H1 (cell line): ENCODE results near the gene MAP3K10.

Experiments
- JUND ChIP-seq: IDR thresholded peaks from 2 replicates; pipeline ENCODE4 v1.6.1; 2011; ENCODE audit warnings: mild to moderate bottlenecking, improper control_type of control experiment, low read length
- POLR2A ChIP-seq, 2 experiments: IDR thresholded peaks; 1 replicate in 1 of 2; 2 replicates in 1 of 2; pipeline ENCODE4 v1.6.1; 2011; ENCODE audit warnings: low read depth in 2 of 2, low read length in 2 of 2, mild to moderate bottlenecking in 2 of 2; ENCODE audit errors: control extremely low read depth in 1 of 2
- RFX5 ChIP-seq: IDR thresholded peaks from 2 replicates; pipeline ENCODE4 v1.6.1; 2011; ENCODE audit warnings: low read depth, low read length, improper control_type of control experiment, borderline replicate concordance
- SRF ChIP-seq: IDR thresholded peaks from 2 replicates; pipeline ENCODE4 v1.6.1; 2011; ENCODE audit warnings: mild to moderate bottlenecking, low read depth, low read length, moderate library complexity
- SUZ12 ChIP-seq: fragments of 200-600 bp; sonication (generic); IDR thresholded peaks from 2 replicates; pipeline ENCODE4 v1.6.1; 2012; ENCODE audit warnings: mild to moderate bottlenecking, inconsistent platforms, low read length, moderate library complexity, mixed read lengths
- YY1 ChIP-seq: IDR thresholded peaks from 2 replicates; pipeline ENCODE4 v1.6.1; 2011; ENCODE audit warnings: low read depth, mild to moderate bottlenecking, low read length
- TF ChIP-seq, protein P1 (sequence below): IDR thresholded peaks from 2 replicates; pipeline ENCODE4 v1.6.1; 2012; ENCODE audit warnings: low read length, inconsistent platforms
- TF ChIP-seq, protein P2 (sequence below), 3 experiments: IDR thresholded peaks; 1 replicate in 2 of 3; 2 replicates in 1 of 3; pipeline versions ENCODE4 v1.5.1 to v1.6.1; 2011; ENCODE audit warnings: low read length in 3 of 3, mild to moderate bottlenecking in 3 of 3, inconsistent platforms in 2 of 3, low read depth in 1 of 3, moderate library complexity in 1 of 3; ENCODE audit not compliant: insufficient read depth in 1 of 3; ENCODE audit errors: control extremely low read depth in 1 of 3

DNA sequence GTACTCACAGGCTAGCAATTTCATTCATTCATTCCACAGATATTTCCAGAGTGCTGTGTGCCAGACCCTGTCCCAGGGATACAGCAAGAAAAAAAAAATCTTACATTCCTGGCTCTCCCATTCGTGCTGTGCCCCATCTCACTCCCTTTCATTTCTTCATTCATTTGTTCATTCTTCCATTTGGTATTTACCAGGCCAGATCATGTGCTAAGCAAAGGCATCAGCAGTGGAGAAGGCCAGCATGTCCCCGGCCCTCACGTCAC is 2.3 kb downstream of the MAP3K10 start:
- TF ChIP-seq POLR2A (IDR thresholded peaks at IDR 0.05; ENCODE audit: control extremely low read depth in 1 of 2, low read depth in 2 of 2, low read length in 2 of 2) (no peak), SUZ12 (no peak), JUND (no peak), RFX5 (no peak), YY1 (no peak), SRF (no peak)
- TF ChIP-seq, protein P1, sequence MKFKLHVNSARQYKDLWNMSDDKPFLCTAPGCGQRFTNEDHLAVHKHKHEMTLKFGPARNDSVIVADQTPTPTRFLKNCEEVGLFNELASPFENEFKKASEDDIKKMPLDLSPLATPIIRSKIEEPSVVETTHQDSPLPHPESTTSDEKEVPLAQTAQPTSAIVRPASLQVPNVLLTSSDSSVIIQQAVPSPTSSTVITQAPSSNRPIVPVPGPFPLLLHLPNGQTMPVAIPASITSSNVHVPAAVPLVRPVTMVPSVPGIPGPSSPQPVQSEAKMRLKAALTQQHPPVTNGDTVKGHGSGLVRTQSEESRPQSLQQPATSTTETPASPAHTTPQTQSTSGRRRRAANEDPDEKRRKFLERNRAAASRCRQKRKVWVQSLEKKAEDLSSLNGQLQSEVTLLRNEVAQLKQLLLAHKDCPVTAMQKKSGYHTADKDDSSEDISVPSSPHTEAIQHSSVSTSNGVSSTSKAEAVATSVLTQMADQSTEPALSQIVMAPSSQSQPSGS: no peak
- TF ChIP-seq, protein P2, sequence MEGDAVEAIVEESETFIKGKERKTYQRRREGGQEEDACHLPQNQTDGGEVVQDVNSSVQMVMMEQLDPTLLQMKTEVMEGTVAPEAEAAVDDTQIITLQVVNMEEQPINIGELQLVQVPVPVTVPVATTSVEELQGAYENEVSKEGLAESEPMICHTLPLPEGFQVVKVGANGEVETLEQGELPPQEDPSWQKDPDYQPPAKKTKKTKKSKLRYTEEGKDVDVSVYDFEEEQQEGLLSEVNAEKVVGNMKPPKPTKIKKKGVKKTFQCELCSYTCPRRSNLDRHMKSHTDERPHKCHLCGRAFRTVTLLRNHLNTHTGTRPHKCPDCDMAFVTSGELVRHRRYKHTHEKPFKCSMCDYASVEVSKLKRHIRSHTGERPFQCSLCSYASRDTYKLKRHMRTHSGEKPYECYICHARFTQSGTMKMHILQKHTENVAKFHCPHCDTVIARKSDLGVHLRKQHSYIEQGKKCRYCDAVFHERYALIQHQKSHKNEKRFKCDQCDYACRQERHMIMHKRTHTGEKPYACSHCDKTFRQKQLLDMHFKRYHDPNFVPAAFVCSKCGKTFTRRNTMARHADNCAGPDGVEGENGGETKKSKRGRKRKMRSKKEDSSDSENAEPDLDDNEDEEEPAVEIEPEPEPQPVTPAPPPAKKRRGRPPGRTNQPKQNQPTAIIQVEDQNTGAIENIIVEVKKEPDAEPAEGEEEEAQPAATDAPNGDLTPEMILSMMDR (IDR thresholded peaks at IDR 0.05; ENCODE audit: control extremely low read depth in 1 of 3, insufficient read depth in 1 of 3, low read depth in 1 of 3, low read length in 3 of 3): no peak
